ENCODE data around the gene ZNF23. TPM values are rescaled to one million over a fixed set of nuclear protein-coding genes. Genes with fewer than 3 reads are reported as not detected.

The ZNF23 gene
- total and polyA plus RNA-seq, 12 donors: 1.7 to 34.2 (median 7.5) TPM

DNA sequence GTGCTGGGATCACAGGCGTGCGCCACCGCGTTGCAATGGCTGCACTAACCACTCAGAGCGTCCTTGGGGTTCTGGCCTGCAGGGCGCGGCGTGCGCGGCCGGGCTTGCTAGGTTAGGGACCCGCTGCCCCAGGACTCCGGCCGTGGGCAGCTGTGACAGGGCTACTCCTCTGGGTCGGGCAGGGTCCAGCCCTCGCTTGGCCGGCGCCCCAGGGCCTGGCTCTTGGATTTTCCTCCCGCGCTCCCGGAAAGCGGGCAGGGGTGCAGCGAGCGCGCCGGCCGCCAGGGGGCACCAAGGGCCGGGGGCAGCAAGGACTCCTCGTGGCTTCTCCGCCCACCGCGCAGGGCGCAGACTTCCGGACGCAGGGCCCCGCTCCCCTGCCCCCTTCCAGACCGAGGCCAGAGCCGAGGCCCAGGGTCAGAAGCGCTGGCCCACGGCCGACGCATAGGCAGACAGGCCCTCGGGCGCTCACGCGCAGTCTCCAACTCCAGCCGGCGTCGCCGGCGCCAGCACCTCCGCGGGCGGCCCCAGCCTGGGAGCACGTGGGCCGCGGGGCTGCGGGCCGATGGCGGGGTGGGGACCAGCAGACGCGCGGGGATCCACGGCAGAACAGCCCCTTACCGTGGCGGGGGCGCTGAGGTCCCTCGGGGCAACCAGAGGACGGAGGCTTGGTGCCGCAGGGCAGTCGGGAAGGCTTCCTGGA lies 20.5 kb downstream of the ZNF23 start:
- Histone ChIP-seq H3K27me3 (no peaks in the 10 kb centered on the region), H3K4me1 (replicated peaks in 1 of 2) (no peaks in the 10 kb centered on the region), H3K27ac (no peak overlapping the region), H3K4me3 (no peak overlapping the region), H3K9me3 (replicated peaks in 1 of 3) (peaks cover 0 to 12% (median 0%) of the 10 kb centered on the region in 3 donors), H3K36me3 (replicated peaks in 1 of 2) (no peaks in the 10 kb centered on the region)
- peak in 1 of 7 donors; percentile 18 for DNase-seq
- intact Hi-C loops (cut with DNase I): no loop called here
- no peak for TF ChIP-seq POLR2A (IDR thresholded peaks at IDR 0.05)
- TF ChIP-seq, protein P1, sequence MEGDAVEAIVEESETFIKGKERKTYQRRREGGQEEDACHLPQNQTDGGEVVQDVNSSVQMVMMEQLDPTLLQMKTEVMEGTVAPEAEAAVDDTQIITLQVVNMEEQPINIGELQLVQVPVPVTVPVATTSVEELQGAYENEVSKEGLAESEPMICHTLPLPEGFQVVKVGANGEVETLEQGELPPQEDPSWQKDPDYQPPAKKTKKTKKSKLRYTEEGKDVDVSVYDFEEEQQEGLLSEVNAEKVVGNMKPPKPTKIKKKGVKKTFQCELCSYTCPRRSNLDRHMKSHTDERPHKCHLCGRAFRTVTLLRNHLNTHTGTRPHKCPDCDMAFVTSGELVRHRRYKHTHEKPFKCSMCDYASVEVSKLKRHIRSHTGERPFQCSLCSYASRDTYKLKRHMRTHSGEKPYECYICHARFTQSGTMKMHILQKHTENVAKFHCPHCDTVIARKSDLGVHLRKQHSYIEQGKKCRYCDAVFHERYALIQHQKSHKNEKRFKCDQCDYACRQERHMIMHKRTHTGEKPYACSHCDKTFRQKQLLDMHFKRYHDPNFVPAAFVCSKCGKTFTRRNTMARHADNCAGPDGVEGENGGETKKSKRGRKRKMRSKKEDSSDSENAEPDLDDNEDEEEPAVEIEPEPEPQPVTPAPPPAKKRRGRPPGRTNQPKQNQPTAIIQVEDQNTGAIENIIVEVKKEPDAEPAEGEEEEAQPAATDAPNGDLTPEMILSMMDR (IDR thresholded peaks at IDR 0.05): peak in 3 of 6 experiments; percentile 17 to 27 (median 21)
- WGBS, 4 donors: 32 to 71% (median 53%) methylated on average over 10 to 71 of the region's 71 CpGs

DNA sequence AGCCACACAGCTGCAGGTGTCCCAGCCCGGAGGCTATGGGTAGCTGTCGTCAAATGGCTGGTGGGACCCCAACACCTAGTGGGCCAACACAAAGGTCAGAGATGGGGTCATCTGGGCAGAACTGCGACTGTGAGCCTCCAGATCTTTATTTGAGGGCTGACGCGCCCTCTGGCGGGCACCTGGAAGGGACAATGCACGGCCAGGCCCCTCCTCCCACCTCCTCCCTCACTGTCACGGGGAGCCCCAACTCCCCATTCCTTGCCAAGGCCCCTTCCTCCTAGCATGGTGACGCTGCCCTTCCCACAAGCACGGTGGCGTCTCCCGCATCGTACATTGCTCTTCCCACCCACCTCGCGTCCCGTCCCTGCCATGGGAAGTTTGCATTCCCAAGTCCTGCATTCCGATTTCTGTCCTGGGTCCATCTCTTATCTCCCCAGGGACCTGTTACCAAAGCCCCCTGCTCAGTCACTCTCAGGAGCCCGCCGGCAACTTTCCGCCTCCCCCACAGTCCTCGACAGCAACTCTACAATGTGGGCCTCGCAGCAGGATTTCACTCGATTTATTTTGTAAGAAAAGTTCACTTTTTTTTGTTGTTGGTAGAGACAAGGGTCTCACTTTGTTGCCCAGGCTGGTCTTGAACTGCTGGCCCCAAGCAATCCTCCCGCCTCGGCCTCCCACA lies 21.2 kb downstream of the ZNF23 start:
- peak in 1 of 7 donors; percentile 46 for DNase-seq
- no peaks in the 10 kb centered on the region for H3K36me3 ChIP-seq (replicated peaks in 1 of 2)
- no peak overlapping the region for H3K27ac ChIP-seq
- intact Hi-C loops (cut with DNase I): no loop called here
- H3K9me3 ChIP-seq (replicated peaks in 1 of 3): peaks cover 0 to 5% (median 0%) of the 10 kb centered on the region in 3 donors
- H3K27me3 ChIP-seq: no peaks in the 10 kb centered on the region
- no peaks in the 10 kb centered on the region for H3K4me1 ChIP-seq (replicated peaks in 1 of 2)
- no peak overlapping the region for H3K4me3 ChIP-seq
- TF ChIP-seq POLR2A (IDR thresholded peaks at IDR 0.05): no peak
- TF ChIP-seq, protein P1 (IDR thresholded peaks at IDR 0.05): no peak
- 63 to 73% (median 70%) methylated on average over 20 to 25 of the region's 25 CpGs for WGBS, 4 donors

DNA sequence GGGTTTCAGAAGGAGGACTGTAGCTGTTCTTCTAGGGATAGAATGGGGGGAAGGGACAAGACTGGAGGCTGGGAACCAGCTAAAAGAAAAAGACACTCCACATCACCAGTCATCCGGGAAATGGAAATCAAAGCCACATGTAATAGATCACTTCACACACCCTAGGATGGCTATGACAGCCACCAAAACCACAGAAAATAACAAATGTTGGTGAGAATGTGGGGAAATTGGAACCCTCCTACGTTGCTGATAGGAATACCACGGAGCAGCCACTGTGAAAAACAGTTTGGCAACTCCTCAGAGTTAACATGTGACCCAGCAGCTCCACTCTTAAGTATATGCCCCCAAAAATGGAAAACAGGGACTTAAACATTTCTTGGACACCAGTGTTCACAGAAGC lies 22.5 kb downstream of the ZNF23 start:
- H3K27me3 ChIP-seq: no peaks in the 10 kb centered on the region
- WGBS, 4 donors: 37 to 44% (median 44%) methylated on average over 3 of the region's 3 CpGs
- H3K9me3 ChIP-seq (replicated peaks in 1 of 3): peaks cover 0 to under 1% (median 0%) of the 10 kb centered on the region in 3 donors
- no peak overlapping the region for H3K4me3 ChIP-seq
- no peak overlapping the region for H3K27ac ChIP-seq
- intact Hi-C loops (cut with DNase I): no loop called here
- DNase-seq: peak in 1 of 7 donors; percentile 9
- H3K4me1 ChIP-seq (replicated peaks in 1 of 2): no peaks in the 10 kb centered on the region
- H3K36me3 ChIP-seq (replicated peaks in 1 of 2): no peaks in the 10 kb centered on the region
- TF ChIP-seq POLR2A (IDR thresholded peaks at IDR 0.05): no peak
- TF ChIP-seq, protein P1 (IDR thresholded peaks at IDR 0.05): no peak

DNA sequence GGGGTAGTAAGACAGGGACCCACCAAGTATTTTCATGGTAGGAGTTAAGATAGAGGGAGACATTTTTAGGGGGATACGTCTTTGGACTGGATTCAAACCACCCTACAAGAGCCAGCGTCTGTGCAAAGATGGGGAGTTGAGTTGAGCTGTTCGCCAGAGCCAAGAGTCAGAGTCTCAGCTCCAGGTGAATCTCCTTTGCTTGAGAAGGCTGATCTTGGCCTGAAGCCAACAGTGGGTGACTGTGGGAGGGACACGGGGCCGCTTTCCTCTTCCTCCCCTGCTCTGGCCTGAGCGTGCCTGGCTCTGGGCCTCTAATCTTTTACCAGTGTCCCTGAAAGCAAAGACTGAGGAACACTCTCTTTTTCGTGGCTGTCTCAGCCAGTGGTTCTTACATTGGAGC lies 25.6 kb downstream of the ZNF23 start:
- intact Hi-C loops (cut with DNase I): no loop called here
- 68 to 83% (median 80%) methylated on average over 7 of the region's 7 CpGs for WGBS, 4 donors

More for the DNA sequence above, 25.6 kb downstream of the ZNF23 start:
- Histone ChIP-seq H3K9me3 (replicated peaks in 1 of 3) (no peaks in the 10 kb centered on the region), H3K27me3 (no peaks in the 10 kb centered on the region), H3K27ac (no peak overlapping the region), H3K4me3 (no peak overlapping the region), H3K36me3 (replicated peaks in 1 of 2) (no peaks in the 10 kb centered on the region), H3K4me1 (replicated peaks in 1 of 2) (no peaks in the 10 kb centered on the region)
- DNase-seq: peak in 1 of 7 donors; percentile 17
- no peak for TF ChIP-seq POLR2A (IDR thresholded peaks at IDR 0.05)
- TF ChIP-seq, protein P1 (IDR thresholded peaks at IDR 0.05): no peak

All from adrenal gland (tissue), 12 donors.